Tibial nerve (tissue), 4 donors: ENCODE measurements around the gene HBE1. TPM values are rescaled to one million over a fixed set of nuclear protein-coding genes. Genes with fewer than 3 reads are reported as not detected.

ENCODE experiments used
- DNase-seq, 2 donors: peaks; one replicate each; pipeline ENCODE4 v3.0.0-alpha.2; 2019; ENCODE audit warnings: low spot score in 2 of 2
- H3K27ac ChIP-seq, 4 donors: fragments of 200-600 bp; sonication (generic) in 3 of 4; one replicate each; pipeline ENCODE4 v1.5.1; 2017 to 2019; ENCODE audit warnings: mild to moderate bottlenecking in 1 of 4
- H3K27me3 ChIP-seq, 2 donors: fragments of 200-600 bp; sonication (generic) in 1 of 2; one replicate each; pipeline versions ENCODE4 v1.5.1 to v1.6.0; 2017 to 2019
- H3K36me3 ChIP-seq, 3 donors: fragments of 200-600 bp; sonication (generic); one replicate each; pipeline ENCODE4 v1.5.1; 2018 to 2019
- H3K4me1 ChIP-seq, 4 donors: fragments of 200-600 bp; sonication (generic) in 3 of 4; one replicate each; pipeline ENCODE4 v1.5.1; 2017 to 2019
- H3K4me3 ChIP-seq, 4 donors: fragments of 200-600 bp; sonication (generic) in 3 of 4; one replicate each; pipeline ENCODE4 v1.5.1; 2017 to 2019; ENCODE audit warnings: mild to moderate bottlenecking in 1 of 4, moderate library complexity in 1 of 4
- H3K9me3 ChIP-seq, 4 donors: fragments of 200-600 bp; sonication (generic) in 3 of 4; one replicate each; pipeline ENCODE4 v1.5.1; 2017 to 2019
- EP300 ChIP-seq, 2 donors: sonication (generic); formaldehyde crosslinking; IDR thresholded peaks; one replicate each; pipeline ENCODE4 v1.6.1; 2017; ENCODE audit warnings: antibody characterized with exemption in 2 of 2, mild to moderate bottlenecking in 1 of 2
- POLR2A ChIP-seq, 2 donors: fragments of 450-650 bp; IDR thresholded peaks; one replicate each; pipeline ENCODE4 v1.6.1; 2017; ENCODE audit warnings: antibody characterized with exemption in 2 of 2, mild to moderate bottlenecking in 2 of 2, moderate library complexity in 2 of 2
- WGBS, 2 donors: methylation state at CpG; one replicate each; pipeline ENCODE4 v1.1.5; 2018; 5-methylcytosine and 5-hydroxymethylcytosine counted together
- total RNA-seq, 4 donors: library from RNA; depleted of rRNA; stranded (reverse); fragments of >200 nt; gene quantifications; one replicate each; pipeline ENCODE4 v1.1.0, GENCODE V29; 2016
- TF ChIP-seq, protein P1 (sequence below), 5 experiments: fragments of 200-600 bp in 3 of 5; fragments of 450-650 bp in 2 of 5; sonication (generic) in 3 of 5; IDR thresholded peaks; one replicate each; pipeline ENCODE4 v1.5.1; 2016 to 2019; ENCODE audit warnings: antibody characterized with exemption in 5 of 5, mild to moderate bottlenecking in 3 of 5, moderate library complexity in 2 of 5

Gene HBE1
- total RNA-seq, 4 donors from 2014 or later, result not detected

DNA sequence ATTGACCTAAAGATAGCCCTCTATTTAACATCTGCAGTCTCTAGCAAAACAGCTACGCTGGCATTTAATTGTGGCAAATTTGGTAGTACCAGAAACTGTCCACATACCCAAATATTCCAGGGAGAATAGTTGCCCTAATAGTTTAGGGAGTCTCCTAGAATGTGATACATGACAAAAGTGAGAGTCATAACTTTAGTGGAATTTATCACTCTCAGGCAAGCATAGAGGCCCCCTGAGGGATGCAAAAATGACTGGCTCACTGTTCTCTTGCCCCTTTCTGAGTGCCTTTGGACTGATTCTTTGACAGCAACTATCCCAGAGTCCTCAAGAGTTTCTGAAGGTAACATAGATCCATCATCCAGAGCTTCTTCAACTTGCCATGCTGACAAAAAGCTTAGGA lies 34.3 kb upstream of the HBE1 start:
- H3K27ac ChIP-seq, result no peak overlapping the region
- DNase-seq, result no peak
- WGBS, 2 donors, result 87 to 100% methylated on average over 1 of the region's 1 CpG
- TF ChIP-seq POLR2A (IDR thresholded peaks at IDR 0.05) (no peak), EP300 (IDR thresholded peaks at IDR 0.05) (no peak)
- TF ChIP-seq, protein P1, sequence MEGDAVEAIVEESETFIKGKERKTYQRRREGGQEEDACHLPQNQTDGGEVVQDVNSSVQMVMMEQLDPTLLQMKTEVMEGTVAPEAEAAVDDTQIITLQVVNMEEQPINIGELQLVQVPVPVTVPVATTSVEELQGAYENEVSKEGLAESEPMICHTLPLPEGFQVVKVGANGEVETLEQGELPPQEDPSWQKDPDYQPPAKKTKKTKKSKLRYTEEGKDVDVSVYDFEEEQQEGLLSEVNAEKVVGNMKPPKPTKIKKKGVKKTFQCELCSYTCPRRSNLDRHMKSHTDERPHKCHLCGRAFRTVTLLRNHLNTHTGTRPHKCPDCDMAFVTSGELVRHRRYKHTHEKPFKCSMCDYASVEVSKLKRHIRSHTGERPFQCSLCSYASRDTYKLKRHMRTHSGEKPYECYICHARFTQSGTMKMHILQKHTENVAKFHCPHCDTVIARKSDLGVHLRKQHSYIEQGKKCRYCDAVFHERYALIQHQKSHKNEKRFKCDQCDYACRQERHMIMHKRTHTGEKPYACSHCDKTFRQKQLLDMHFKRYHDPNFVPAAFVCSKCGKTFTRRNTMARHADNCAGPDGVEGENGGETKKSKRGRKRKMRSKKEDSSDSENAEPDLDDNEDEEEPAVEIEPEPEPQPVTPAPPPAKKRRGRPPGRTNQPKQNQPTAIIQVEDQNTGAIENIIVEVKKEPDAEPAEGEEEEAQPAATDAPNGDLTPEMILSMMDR (IDR thresholded peaks at IDR 0.05), result no peak
- no peaks in the 10 kb centered on the region for H3K9me3 ChIP-seq
- H3K4me3 ChIP-seq, result no peak overlapping the region
- H3K4me1 ChIP-seq, result no peaks in the 10 kb centered on the region
- H3K36me3 ChIP-seq, result no peaks in the 10 kb centered on the region
- no peaks in the 10 kb centered on the region for H3K27me3 ChIP-seq

DNA sequence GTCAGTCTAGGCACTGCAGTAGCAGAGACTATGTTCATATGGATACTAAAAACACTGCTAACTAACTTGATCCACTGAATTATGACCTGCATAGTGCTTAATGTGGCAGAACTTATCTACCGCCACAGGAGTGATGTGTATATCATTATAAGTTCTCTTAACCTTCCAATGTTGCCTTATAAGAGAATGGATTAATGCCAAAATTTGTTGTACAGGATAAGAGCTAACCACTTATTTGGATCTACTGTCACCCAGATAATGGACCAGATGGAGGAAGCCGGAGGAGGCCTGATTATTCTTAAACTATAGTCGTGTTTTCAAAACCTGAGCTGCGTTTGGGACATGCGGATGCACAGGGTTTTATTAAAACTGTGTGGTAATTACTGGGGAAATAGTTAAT lies 33.9 kb upstream of the HBE1 start:
- TF ChIP-seq POLR2A (IDR thresholded peaks at IDR 0.05) (no peak), EP300 (IDR thresholded peaks at IDR 0.05) (no peak)
- TF ChIP-seq, protein P1 (IDR thresholded peaks at IDR 0.05), result no peak
- 85 to 88% methylated on average over 5 of the region's 5 CpGs for WGBS, 2 donors
- H3K36me3 ChIP-seq, result no peaks in the 10 kb centered on the region

DNA sequence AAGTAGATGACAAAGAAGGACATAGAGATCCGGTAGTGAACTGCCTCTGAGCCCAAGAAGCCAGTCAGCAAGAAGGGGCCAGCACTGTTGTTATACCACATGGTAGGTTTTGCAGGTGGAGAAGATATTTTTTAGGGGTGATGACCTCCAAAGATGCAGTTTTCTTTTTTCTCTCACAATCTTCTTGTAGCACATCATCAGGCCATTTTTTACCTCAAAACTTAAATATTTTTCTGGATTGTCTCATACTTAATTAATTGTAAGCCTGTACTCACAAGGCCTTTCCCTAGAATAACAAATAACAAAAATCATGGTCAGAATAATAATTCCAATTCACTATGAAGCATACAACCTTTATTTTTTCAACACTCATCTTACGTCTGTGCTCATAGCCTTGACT lies 32.1 kb upstream of the HBE1 start, which contains the start of gene OR51B4:
TSS of gene OR51B4 (minus strand) at position 101 of the 400 bp plus-strand sequence. CDS start at position 101, 0 bp downstream.
- no peaks in the 10 kb centered on the region for H3K27me3 ChIP-seq
- no peak for TF ChIP-seq POLR2A (IDR thresholded peaks at IDR 0.05)
- TF ChIP-seq, protein P1 (IDR thresholded peaks at IDR 0.05), result no peak
- TF ChIP-seq EP300 (IDR thresholded peaks at IDR 0.05), result no peak
- H3K36me3 ChIP-seq, result no peaks in the 10 kb centered on the region
- no peak within 1 kb of the TSS for H3K4me3 ChIP-seq
- no peak within 1 kb of the TSS for H3K27ac ChIP-seq
- WGBS, 2 donors, result 78 to 88% methylated on average over 2 of the region's 2 CpGs
- no peaks in the 10 kb centered on the region for H3K9me3 ChIP-seq
- DNase-seq, result no peak
- no peaks in the 10 kb centered on the region for H3K4me1 ChIP-seq

More for the DNA sequence above, 33.9 kb upstream of the HBE1 start:
- no peak overlapping the region for H3K27ac ChIP-seq
- H3K4me1 ChIP-seq, result no peaks in the 10 kb centered on the region
- H3K27me3 ChIP-seq, result no peaks in the 10 kb centered on the region
- H3K4me3 ChIP-seq, result no peak overlapping the region
- H3K9me3 ChIP-seq, result no peaks in the 10 kb centered on the region
- DNase-seq, result no peak

DNA sequence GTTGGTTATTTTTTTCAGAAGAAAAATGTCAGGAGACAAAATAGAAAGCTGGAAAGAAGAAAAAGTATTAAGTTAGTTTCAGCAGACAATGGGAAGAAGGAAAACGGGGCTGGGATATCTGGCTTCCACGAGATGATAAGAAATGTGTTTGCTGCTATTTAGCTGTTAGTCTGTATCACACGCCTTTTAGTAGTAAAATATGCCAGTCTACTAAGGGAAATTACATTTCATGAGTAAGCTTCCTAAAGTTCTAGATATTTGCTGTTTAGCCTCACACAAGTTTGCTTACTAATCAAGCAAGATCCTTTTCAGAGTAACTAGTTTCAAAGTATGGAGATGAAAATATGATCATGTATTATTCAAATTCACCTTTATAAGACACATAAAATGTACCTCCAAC lies 30.5 kb upstream of the HBE1 start:
- no peaks in the 10 kb centered on the region for H3K4me1 ChIP-seq
- DNase-seq, result no peak
- no peak overlapping the region for H3K4me3 ChIP-seq
- TF ChIP-seq POLR2A (IDR thresholded peaks at IDR 0.05) (no peak), EP300 (IDR thresholded peaks at IDR 0.05) (no peak)
- TF ChIP-seq, protein P1 (IDR thresholded peaks at IDR 0.05), result no peak
- H3K27me3 ChIP-seq, result no peaks in the 10 kb centered on the region
- H3K9me3 ChIP-seq, result no peaks in the 10 kb centered on the region
- H3K27ac ChIP-seq, result no peak overlapping the region
- WGBS, 2 donors, result 73 to 84% methylated on average over 3 of the region's 3 CpGs
- H3K36me3 ChIP-seq, result no peaks in the 10 kb centered on the region

DNA sequence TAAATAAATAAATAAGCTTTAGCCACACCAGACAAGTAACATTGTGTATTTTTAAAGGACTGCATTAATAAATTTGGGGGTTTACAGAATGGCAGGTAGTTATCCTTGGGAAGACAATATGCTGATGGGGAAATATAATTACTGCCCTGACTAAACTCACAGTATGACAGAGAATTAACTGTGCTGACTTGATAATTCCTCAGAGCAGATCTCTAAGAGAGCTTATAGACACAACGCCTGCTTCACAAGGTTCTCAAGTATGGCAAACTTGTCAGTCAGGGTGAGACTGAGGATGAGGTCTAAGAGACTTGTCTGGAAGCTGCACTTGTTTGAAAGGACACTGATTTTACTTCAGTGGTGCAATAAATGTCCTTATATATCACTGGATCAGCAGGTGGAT lies 28.7 kb upstream of the HBE1 start:
- Histone ChIP-seq H3K9me3 (no peaks in the 10 kb centered on the region), H3K4me1 (no peaks in the 10 kb centered on the region), H3K36me3 (no peaks in the 10 kb centered on the region), H3K27ac (no peak overlapping the region), H3K4me3 (no peak overlapping the region), H3K27me3 (no peaks in the 10 kb centered on the region)
- no peak for DNase-seq
- no peak for TF ChIP-seq EP300 (IDR thresholded peaks at IDR 0.05)
- TF ChIP-seq, protein P1 (IDR thresholded peaks at IDR 0.05), result no peak
- no peak for TF ChIP-seq POLR2A (IDR thresholded peaks at IDR 0.05)
- whole genome bisulfite sequencing, 2 donors, result 45 to 100% methylated on average over 1 of the region's 1 CpG
